Measurements from ENCODE around the gene ITGB6. TPM values are rescaled to one million over a fixed set of nuclear protein-coding genes. Genes with fewer than 3 reads are reported as not detected.

ITGB6 gene
- total and polyA plus RNA-seq, 8 donors: 2.3 to 49.6 (median 8.3) TPM

GRCh38 chr2:160203007-160203406 lies 2.9 kb upstream of the ITGB6 start:
- Histone ChIP-seq H3K27me3 (no peaks in the 10 kb centered on the region), H3K4me3 (no peak overlapping the region), H3K4me1 (peaks cover 2 to 18% (median 6%) of the 10 kb centered on the region in 4 donors), H3K27ac (no peak overlapping the region), H3K9me3 (no peaks in the 10 kb centered on the region), H3K36me3 (no peaks in the 10 kb centered on the region)
- TF ChIP-seq CTCF (IDR thresholded peaks at IDR 0.05) (no peak), EP300 (IDR thresholded peaks at IDR 0.05) (no peak)
- no peak for DNase-seq
- WGBS, 5 donors: 95 to 100% (median 97%) methylated on average over 1 of the region's 1 CpG
- intact Hi-C loops (cut with DNase I; ENCODE audit: low total_unique reads): no loop called here

- no peaks in the 10 kb centered on the region for H3K27me3 ChIP-seq
- no peak overlapping the region for H3K4me3 ChIP-seq
- H3K4me1 ChIP-seq: peaks cover 0 to 8% (median 2%) of the 10 kb centered on the region in 4 donors
- H3K9me3 ChIP-seq: no peaks in the 10 kb centered on the region
- intact Hi-C loops (cut with DNase I; ENCODE audit: low total_unique reads): no loop called here
- 73 to 88% (median 86%) methylated on average over 2 of the region's 2 CpGs for WGBS, 5 donors
- no peak for DNase-seq
- H3K36me3 ChIP-seq: no peaks in the 10 kb centered on the region
- no peak overlapping the region for H3K27ac ChIP-seq
- TF ChIP-seq CTCF (IDR thresholded peaks at IDR 0.05) (no peak), EP300 (IDR thresholded peaks at IDR 0.05) (no peak), POLR2AphosphoS5 (IDR thresholded peaks at IDR 0.05) (no peak), POLR2A (IDR thresholded peaks at IDR 0.05) (no peak)
Measured at GRCh38 chr2:160201849-160202539, 1.9 kb upstream of the ITGB6 start.

- H3K27ac ChIP-seq: no peak overlapping the region
- H3K4me3 ChIP-seq: no peak overlapping the region
- H3K36me3 ChIP-seq: no peaks in the 10 kb centered on the region
- peaks cover 0 to 7% (median 2%) of the 10 kb centered on the region in 4 donors for H3K4me1 ChIP-seq
- intact Hi-C loops (cut with DNase I; ENCODE audit: low total_unique reads): no loop called here
- TF ChIP-seq POLR2A (IDR thresholded peaks at IDR 0.05) (no peak), POLR2AphosphoS5 (IDR thresholded peaks at IDR 0.05) (no peak), EP300 (IDR thresholded peaks at IDR 0.05) (no peak), CTCF (IDR thresholded peaks at IDR 0.05) (no peak)
- H3K27me3 ChIP-seq: no peaks in the 10 kb centered on the region
- no peaks in the 10 kb centered on the region for H3K9me3 ChIP-seq
- WGBS, 5 donors: 55 to 68% (median 61%) methylated on average over 3 of the region's 3 CpGs
- no peak for DNase-seq
Measured at GRCh38 chr2:160200921-160201320, 849 bp upstream of the ITGB6 start.

GRCh38 chr2:160199053-160199452 lies 1.0 kb downstream of the ITGB6 start:
- H3K36me3 ChIP-seq: peaks cover 0 to 7% (median 0%) of the 10 kb centered on the region in 4 donors
- intact Hi-C loops (cut with DNase I; ENCODE audit: low total_unique reads): no loop called here
- H3K9me3 ChIP-seq: no peaks in the 10 kb centered on the region
- WGBS, 5 donors: 31 to 60% (median 54%) methylated on average over 1 of the region's 1 CpG
- peak overlapping the region in 3 of 4 donors; percentile 10 to 34 (median 28) for H3K4me3 ChIP-seq
- TF ChIP-seq EP300 (IDR thresholded peaks at IDR 0.05) (no peak), POLR2AphosphoS5 (IDR thresholded peaks at IDR 0.05) (no peak), POLR2A (IDR thresholded peaks at IDR 0.05) (no peak), CTCF (IDR thresholded peaks at IDR 0.05) (no peak)
- DNase-seq: no peak
- H3K27me3 ChIP-seq: no peaks in the 10 kb centered on the region
- H3K27ac ChIP-seq: peak overlapping the region in 3 of 5 donors; percentile 42 to 81 (median 71)
- no peaks in the 10 kb centered on the region for H3K4me1 ChIP-seq

Data from stomach (tissue), 9 donors.